Brain microvascular endothelial cell (primary cell): ENCODE data around the gene FAM186B.
"Not testable (repeated sequence)": the region's sequence is repeated elsewhere in the genome, so short reads cannot be mapped to it uniquely, and the experiment has no call there.

Experiments used
- DNase-seq: peaks from one replicate; pipeline ENCODE4 v3.0.0-alpha.2; 2020
- H3K27ac ChIP-seq: fragments of 250-450 bp; sonication (Bioruptor Pico); 2 replicates; pipeline ENCODE4 v1.5.1; 2020; ENCODE audit warnings: mild to moderate bottlenecking, moderate library complexity
- H3K27me3 ChIP-seq: fragments of 250-450 bp; sonication (Bioruptor Pico); replicated peaks from 2 replicates; pipeline ENCODE4 v1.5.1; 2020; ENCODE audit warnings: mild to moderate bottlenecking
- H3K36me3 ChIP-seq: fragments of 250-450 bp; sonication (Bioruptor Pico); replicated peaks from 2 replicates; pipeline ENCODE4 v1.5.1; 2020; ENCODE audit warnings: mild to moderate bottlenecking
- H3K4me3 ChIP-seq: 2 replicates; pipeline ENCODE4 v1.5.1; 2011; ENCODE audit warnings: low read depth, mild to moderate bottlenecking, control low read depth, low read length, moderate library complexity
- in situ Hi-C: cut with HindIII; loops from 2 replicates; pipeline ENCODE4 v1.10.0; 2017; ENCODE audit warnings: low sequenced_read_pairs, low pct_ligation_motif_present
- TF ChIP-seq, protein P1 (sequence below): IDR thresholded peaks from 2 replicates; pipeline ENCODE4 v1.5.1; 2011; ENCODE audit warnings: low read depth, mild to moderate bottlenecking, moderate library complexity, low read length, control low read depth, inconsistent platforms; ENCODE audit errors: missing control alignments

The FAM186B gene, protein sequence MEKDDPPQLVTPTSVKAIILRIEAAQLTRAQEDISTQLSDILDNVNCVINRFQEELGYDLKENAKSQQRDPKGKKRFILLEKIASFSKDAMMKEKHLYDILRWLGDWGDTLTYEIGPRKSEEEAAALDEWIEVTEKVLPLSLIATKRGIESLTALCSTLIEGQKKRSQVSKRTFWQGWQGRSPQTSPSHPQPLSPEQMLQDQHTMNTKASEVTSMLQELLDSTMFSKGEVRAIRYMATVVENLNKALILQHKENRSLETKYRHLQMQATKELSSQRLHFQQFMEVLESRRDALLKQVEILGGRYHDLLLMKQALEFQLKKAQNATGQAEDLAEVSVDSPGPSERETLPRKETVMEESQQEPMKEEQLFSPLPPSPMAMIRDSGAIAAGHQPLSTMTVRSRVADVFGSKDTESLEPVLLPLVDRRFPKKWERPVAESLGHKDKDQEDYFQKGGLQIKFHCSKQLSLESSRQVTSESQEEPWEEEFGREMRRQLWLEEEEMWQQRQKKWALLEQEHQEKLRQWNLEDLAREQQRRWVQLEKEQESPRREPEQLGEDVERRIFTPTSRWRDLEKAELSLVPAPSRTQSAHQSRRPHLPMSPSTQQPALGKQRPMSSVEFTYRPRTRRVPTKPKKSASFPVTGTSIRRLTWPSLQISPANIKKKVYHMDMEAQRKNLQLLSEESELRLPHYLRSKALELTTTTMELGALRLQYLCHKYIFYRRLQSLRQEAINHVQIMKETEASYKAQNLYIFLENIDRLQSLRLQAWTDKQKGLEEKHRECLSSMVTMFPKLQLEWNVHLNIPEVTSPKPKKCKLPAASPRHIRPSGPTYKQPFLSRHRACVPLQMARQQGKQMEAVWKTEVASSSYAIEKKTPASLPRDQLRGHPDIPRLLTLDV

DNA sequence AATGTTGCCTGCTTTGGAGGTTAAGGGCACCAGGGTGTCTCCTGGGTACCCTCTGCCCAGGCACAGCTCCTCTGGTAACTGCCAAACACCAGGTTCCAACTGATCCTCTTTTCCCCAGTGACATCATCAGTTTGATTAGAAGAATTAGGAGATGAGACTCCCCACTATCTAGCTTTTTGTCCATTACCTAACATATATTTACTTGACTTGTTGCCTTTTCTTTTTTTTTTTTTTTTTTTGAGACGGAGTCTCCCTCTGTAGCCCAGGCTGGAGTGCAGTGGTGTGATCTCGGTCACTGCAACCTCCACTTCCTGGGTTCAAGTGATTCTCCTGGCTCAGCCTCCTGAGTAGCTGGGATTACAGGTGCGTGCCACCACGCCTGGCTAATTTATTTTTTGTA lies at the start of gene FAM186B:
TSS of gene FAM186B (minus strand) at position 101 of the 400 bp plus-strand sequence. CDS start 162 bp downstream, outside the sequence.
- DNase-seq, H3K36me3 ChIP-seq, H3K4me3 ChIP-seq, in situ Hi-C loops, H3K27me3 ChIP-seq, H3K27ac ChIP-seq: not testable (repeated sequence)

DNA sequence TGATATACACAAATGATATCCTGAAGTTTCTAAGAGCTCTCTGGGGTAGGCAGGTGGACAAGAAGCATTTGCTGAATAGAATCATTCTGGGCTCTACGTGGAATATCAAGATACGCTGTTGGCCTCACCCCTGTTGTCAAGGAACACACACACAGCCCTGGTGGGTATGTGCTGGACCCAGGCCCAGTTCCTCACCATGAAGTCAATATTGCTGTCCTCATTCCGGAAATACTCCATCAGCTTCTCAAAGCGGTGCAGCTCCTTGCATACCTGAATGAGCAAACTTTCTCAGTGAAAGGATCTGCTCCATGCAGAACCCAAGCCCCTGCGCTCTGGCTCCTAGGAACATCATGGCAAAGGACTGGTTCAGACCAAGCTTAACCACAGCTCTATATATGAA lies 49.3 kb upstream of the FAM186B start:
- TF ChIP-seq, protein P1, sequence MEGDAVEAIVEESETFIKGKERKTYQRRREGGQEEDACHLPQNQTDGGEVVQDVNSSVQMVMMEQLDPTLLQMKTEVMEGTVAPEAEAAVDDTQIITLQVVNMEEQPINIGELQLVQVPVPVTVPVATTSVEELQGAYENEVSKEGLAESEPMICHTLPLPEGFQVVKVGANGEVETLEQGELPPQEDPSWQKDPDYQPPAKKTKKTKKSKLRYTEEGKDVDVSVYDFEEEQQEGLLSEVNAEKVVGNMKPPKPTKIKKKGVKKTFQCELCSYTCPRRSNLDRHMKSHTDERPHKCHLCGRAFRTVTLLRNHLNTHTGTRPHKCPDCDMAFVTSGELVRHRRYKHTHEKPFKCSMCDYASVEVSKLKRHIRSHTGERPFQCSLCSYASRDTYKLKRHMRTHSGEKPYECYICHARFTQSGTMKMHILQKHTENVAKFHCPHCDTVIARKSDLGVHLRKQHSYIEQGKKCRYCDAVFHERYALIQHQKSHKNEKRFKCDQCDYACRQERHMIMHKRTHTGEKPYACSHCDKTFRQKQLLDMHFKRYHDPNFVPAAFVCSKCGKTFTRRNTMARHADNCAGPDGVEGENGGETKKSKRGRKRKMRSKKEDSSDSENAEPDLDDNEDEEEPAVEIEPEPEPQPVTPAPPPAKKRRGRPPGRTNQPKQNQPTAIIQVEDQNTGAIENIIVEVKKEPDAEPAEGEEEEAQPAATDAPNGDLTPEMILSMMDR: no peak
- Histone ChIP-seq H3K27ac (no peak overlapping the region), H3K4me3 (no peak overlapping the region), H3K36me3 (peaks cover 88% of the 10 kb centered on the region), H3K27me3 (no peaks in the 10 kb centered on the region)
- in situ Hi-C loops: no loop called here
- no peak for DNase-seq

DNA sequence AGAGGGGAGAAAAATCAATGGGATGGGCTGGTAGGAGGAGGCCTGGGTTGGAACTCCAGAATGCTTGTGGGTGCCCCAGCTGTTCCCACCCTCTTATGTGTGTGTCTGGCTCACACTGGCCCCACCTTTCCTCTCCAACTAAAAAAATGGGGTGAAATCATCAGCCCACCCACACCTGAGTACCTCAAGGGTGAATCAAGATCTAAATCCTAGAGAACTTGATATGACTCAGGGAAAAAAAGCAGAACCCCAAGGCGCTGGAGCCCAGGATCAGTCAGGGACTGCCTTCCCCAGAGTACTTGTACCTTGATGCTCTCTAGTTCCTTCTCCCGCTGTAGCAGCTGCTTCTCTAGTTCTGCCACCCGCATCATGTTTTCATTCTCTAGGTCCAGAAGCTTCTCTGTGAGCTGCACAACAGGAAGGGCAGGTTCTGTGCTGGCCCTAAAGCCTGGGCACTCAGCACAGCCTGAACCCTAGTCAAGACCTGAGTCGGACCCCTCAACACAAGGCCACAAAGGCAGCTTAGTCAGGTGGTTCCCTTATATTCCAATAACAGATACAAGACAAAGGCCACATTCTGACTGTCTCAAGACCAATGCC lies 47.6 kb upstream of the FAM186B start:
- no peak for DNase-seq
- Histone ChIP-seq H3K27me3 (no peaks in the 10 kb centered on the region), H3K36me3 (peaks cover 89% of the 10 kb centered on the region), H3K27ac (no peak overlapping the region), H3K4me3 (no peak overlapping the region)
- in situ Hi-C loops: no loop called here
- TF ChIP-seq, protein P1: no peak

DNA sequence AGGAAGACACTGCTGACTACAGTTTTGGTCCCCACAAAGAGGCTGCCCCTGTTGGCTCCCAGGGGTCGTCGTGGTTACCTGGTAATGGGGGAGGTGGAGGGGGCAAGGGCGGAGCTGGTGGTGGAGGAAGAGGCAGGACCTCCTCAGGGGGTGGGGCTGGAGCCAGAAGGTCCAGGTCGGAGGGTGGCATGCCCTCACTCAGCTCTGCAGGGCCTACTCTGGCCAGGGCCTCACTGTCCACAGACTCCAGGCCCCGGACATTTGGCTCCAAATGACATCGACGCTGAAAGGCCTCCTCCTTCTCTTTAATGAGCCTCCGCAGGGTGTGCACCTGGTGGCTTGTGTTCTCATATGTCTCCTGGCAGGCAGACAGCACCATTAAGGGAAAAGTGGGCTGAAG lies 46.4 kb upstream of the FAM186B start:
- no peak overlapping the region for H3K27ac ChIP-seq
- H3K36me3 ChIP-seq: peaks cover 84% of the 10 kb centered on the region
- no peak for DNase-seq
- H3K27me3 ChIP-seq: no peaks in the 10 kb centered on the region
- TF ChIP-seq, protein P1: no peak
- in situ Hi-C loops: no loop called here
- H3K4me3 ChIP-seq: no peak overlapping the region

DNA sequence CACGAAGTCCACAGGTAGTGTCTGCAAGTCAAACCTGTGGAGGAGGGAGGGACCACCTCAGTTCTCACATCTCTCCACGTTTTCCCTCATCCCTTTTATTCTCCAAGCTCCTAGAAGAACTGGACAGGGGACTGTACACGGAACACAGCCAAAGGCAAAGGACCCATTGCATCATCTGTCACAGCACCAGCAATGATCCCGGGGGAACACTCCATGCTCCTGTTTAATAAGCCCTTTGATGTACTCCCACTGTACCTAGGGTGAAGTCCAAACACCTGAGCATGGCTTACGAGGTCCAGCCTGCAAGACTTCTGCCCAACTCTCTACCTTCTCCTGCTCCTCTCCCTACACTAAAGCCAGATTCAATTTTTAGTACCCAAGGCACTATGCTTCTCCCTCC lies 44.5 kb upstream of the FAM186B start:
- no peaks in the 10 kb centered on the region for H3K27me3 ChIP-seq
- no peak overlapping the region for H3K4me3 ChIP-seq
- DNase-seq: no peak
- H3K27ac ChIP-seq: no peak overlapping the region
- TF ChIP-seq, protein P1: no peak
- peaks cover 91% of the 10 kb centered on the region for H3K36me3 ChIP-seq
- in situ Hi-C loops: no loop called here

DNA sequence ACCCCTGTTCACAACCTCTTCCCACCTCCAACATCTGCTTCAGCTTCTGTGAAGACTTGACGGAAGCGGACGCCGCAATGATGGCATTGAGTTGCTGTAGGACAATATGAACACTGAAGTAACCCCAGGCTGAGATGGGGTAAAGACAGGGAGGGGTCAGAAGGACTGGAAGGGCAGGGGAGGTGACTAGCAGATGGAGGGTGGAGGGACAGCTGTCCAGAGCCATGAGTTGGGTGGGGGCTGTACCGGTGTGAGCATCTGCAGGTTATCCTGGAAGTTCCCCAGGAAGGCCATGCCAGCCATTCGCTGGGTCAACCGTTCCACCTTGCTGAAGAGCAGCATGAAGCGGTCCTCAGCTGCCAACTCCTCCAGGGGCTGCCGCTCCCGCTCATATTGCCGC lies 44.0 kb upstream of the FAM186B start:
- TF ChIP-seq, protein P1: no peak
- no peak overlapping the region for H3K4me3 ChIP-seq
- H3K27me3 ChIP-seq: no peaks in the 10 kb centered on the region
- H3K27ac ChIP-seq: no peak overlapping the region
- in situ Hi-C loops: no loop called here
- DNase-seq: no peak
- H3K36me3 ChIP-seq: peaks cover 89% of the 10 kb centered on the region
